ENCODE data around the gene SHB. TPM values are rescaled to one million over a fixed set of nuclear protein-coding genes. Genes with fewer than 3 reads are reported as not detected.

Gene SHB
- total and polyA plus RNA-seq, 10 donors: 1.2 to 20.5 (median 7.1) TPM

- Histone ChIP-seq H3K4me1 (peaks cover 0 to 33% (median 10%) of the 10 kb centered on the region in 6 donors), H3K4me3 (no peak overlapping the region), H3K27me3 (replicated peaks in 1 of 7) (no peaks in the 10 kb centered on the region), H3K36me3 (peaks cover 0 to 23% (median 0%) of the 10 kb centered on the region in 6 donors), H3K27ac (no peak overlapping the region), H3K9me3 (no peaks in the 10 kb centered on the region)
- peak; percentile 61 for DNase-seq
- WGBS, 5 donors: 88 to 100% (median 94%) methylated on average over 3 to 5 of the region's 5 CpGs
- intact Hi-C loops (cut with DNase I; ENCODE audit: low total_unique reads): no loop called here
- TF ChIP-seq CTCF (IDR thresholded peaks at IDR 0.05 in 8 of 11, conservative IDR thresholded peaks at IDR 0.05 in 3 of 11) (no peak), POLR2AphosphoS5 (IDR thresholded peaks at IDR 0.05) (no peak), POLR2A (IDR thresholded peaks at IDR 0.05) (no peak)
Measured at GRCh38 chr9:37956423-37956820, 112.6 kb downstream of the SHB start.

- DNase-seq: peak; percentile 37
- no peaks in the 10 kb centered on the region for H3K9me3 ChIP-seq
- no peak overlapping the region for H3K27ac ChIP-seq
- peaks cover 0 to 36% (median 11%) of the 10 kb centered on the region in 6 donors for H3K4me1 ChIP-seq
- H3K27me3 ChIP-seq (replicated peaks in 1 of 7): no peaks in the 10 kb centered on the region
- WGBS, 5 donors: 91 to 96% (median 92%) methylated on average over 14 to 16 of the region's 16 CpGs
- intact Hi-C loops (cut with DNase I; ENCODE audit: low total_unique reads): no loop called here
- no peak overlapping the region for H3K4me3 ChIP-seq
- peaks cover 0 to 23% (median 0%) of the 10 kb centered on the region in 6 donors for H3K36me3 ChIP-seq
- TF ChIP-seq CTCF (IDR thresholded peaks at IDR 0.05 in 8 of 11, conservative IDR thresholded peaks at IDR 0.05 in 3 of 11): no peak
- TF ChIP-seq POLR2A (IDR thresholded peaks at IDR 0.05): no peak
- TF ChIP-seq POLR2AphosphoS5 (IDR thresholded peaks at IDR 0.05): no peak
Measured at GRCh38 chr9:37955781-37956422, 113.1 kb downstream of the SHB start.

GRCh38 chr9:37954581-37954981, 114.4 kb downstream of the SHB start:
- Histone ChIP-seq H3K4me1 (peaks cover 0 to 42% (median 14%) of the 10 kb centered on the region in 6 donors), H3K27me3 (replicated peaks in 1 of 7) (no peaks in the 10 kb centered on the region), H3K4me3 (no peak overlapping the region), H3K36me3 (peaks cover 0 to 23% (median 0%) of the 10 kb centered on the region in 6 donors), H3K27ac (no peak overlapping the region), H3K9me3 (no peaks in the 10 kb centered on the region)
- intact Hi-C loops (cut with DNase I; ENCODE audit: low total_unique reads): no loop called here
- no peak for DNase-seq
- TF ChIP-seq CTCF (IDR thresholded peaks at IDR 0.05 in 8 of 11, conservative IDR thresholded peaks at IDR 0.05 in 3 of 11): no peak
- TF ChIP-seq POLR2AphosphoS5 (IDR thresholded peaks at IDR 0.05): no peak
- TF ChIP-seq POLR2A (IDR thresholded peaks at IDR 0.05): no peak
- 48 to 68% (median 53%) methylated on average over 3 of the region's 3 CpGs for WGBS, 5 donors

- Histone ChIP-seq H3K27me3 (replicated peaks in 1 of 7) (no peaks in the 10 kb centered on the region), H3K4me1 (peaks cover 0 to 42% (median 14%) of the 10 kb centered on the region in 6 donors), H3K9me3 (no peaks in the 10 kb centered on the region), H3K27ac (no peak overlapping the region), H3K36me3 (peaks cover 0 to 24% (median 0%) of the 10 kb centered on the region in 6 donors), H3K4me3 (no peak overlapping the region)
- DNase-seq: peak; percentile 60
- TF ChIP-seq CTCF (IDR thresholded peaks at IDR 0.05 in 8 of 11, conservative IDR thresholded peaks at IDR 0.05 in 3 of 11) (no peak), POLR2AphosphoS5 (IDR thresholded peaks at IDR 0.05) (peak; percentile 9 to 62 (median 19))
- WGBS, 5 donors: 41 to 63% (median 55%) methylated on average over 14 of the region's 14 CpGs
- intact Hi-C loops (cut with DNase I; ENCODE audit: low total_unique reads): no loop called here
Measured at GRCh38 chr9:37953775-37954437, 115.1 kb downstream of the SHB start.
